ENCODE data around the gene MAD1L1.

DNA sequence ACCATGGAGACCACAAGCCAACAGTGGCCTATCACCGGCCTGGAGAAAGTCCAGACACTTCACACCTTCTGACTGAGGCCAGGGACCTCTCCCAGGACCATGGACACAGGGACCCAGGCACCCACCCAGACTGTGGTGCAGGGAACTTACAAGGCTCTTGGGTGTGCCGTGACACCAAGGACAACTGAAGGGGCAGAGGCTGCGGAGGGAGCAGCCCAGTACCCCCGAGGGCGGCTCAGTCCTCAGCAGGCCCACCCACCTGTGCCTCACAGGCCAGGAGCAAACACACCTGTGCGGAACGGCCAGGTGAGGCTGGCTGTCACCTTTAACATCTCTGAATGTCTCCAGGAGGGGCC, 182.3 kb downstream of the MAD1L1 start:
- no peak for TF ChIP-seq EZH2 (IDR thresholded peaks at IDR 0.05; ENCODE audit: borderline replicate concordance, low read depth, low read length, severe bottlenecking)
- TF ChIP-seq, protein P1, sequence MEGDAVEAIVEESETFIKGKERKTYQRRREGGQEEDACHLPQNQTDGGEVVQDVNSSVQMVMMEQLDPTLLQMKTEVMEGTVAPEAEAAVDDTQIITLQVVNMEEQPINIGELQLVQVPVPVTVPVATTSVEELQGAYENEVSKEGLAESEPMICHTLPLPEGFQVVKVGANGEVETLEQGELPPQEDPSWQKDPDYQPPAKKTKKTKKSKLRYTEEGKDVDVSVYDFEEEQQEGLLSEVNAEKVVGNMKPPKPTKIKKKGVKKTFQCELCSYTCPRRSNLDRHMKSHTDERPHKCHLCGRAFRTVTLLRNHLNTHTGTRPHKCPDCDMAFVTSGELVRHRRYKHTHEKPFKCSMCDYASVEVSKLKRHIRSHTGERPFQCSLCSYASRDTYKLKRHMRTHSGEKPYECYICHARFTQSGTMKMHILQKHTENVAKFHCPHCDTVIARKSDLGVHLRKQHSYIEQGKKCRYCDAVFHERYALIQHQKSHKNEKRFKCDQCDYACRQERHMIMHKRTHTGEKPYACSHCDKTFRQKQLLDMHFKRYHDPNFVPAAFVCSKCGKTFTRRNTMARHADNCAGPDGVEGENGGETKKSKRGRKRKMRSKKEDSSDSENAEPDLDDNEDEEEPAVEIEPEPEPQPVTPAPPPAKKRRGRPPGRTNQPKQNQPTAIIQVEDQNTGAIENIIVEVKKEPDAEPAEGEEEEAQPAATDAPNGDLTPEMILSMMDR (IDR thresholded peaks at IDR 0.05; ENCODE audit: borderline replicate concordance, extremely low read depth, low read length, poor library complexity, severe bottlenecking), result no peak

Data from DND-41 (cell line).